Loucy (cell line): Measurements from ENCODE around the gene UBR1.

Experiments used
- EZH2phosphoT487 ChIP-seq: fragments of 200-600 bp; IDR thresholded peaks from 2 replicates; pipeline ENCODE4 v1.6.1; 2018; ENCODE audit warnings: antibody characterized with exemption, mild to moderate bottlenecking, moderate library complexity, borderline replicate concordance
- TF ChIP-seq, protein P1 (sequence below): fragments of 200-600 bp; sonication (generic); conservative IDR thresholded peaks from 2 replicates; pipeline ENCODE4 v1.5.1; 2014; ENCODE audit warnings: mild to moderate bottlenecking, antibody characterized with exemption, low read length

DNA sequence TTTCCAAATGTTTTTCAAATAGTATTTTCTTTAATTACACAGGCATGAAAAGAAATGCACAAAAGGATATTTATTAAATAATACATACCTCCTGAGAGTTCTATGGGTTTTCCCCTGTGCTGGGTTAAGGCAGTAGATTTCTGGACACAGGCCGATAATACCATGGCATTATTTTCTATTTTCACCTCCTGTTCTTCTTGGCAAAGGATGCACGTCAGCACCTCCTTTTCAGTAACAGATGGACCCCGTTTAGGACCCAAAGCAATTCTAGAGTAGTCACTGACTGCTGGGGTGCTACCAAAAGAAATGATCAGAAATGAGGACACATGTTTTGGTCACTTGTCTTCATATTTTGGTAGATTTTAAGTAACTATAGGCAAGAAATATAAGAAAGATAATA lies 98.8 kb downstream of the UBR1 start:
- TF ChIP-seq, protein P1, sequence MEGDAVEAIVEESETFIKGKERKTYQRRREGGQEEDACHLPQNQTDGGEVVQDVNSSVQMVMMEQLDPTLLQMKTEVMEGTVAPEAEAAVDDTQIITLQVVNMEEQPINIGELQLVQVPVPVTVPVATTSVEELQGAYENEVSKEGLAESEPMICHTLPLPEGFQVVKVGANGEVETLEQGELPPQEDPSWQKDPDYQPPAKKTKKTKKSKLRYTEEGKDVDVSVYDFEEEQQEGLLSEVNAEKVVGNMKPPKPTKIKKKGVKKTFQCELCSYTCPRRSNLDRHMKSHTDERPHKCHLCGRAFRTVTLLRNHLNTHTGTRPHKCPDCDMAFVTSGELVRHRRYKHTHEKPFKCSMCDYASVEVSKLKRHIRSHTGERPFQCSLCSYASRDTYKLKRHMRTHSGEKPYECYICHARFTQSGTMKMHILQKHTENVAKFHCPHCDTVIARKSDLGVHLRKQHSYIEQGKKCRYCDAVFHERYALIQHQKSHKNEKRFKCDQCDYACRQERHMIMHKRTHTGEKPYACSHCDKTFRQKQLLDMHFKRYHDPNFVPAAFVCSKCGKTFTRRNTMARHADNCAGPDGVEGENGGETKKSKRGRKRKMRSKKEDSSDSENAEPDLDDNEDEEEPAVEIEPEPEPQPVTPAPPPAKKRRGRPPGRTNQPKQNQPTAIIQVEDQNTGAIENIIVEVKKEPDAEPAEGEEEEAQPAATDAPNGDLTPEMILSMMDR, result no peak
- TF ChIP-seq EZH2phosphoT487, result no peak
